Midbrain (tissue), 1 donor: ENCODE results near the gene NAGLU.
"Not testable (repeated sequence)": the region's sequence is repeated elsewhere in the genome, so short reads cannot be mapped to it uniquely, and the experiment has no call there.

Experiments
- DNase-seq: peaks from one replicate; lab custom pipeline; 2025; lab: John Stamatoyannopoulos, UW

Gene NAGLU

GRCh38 chr17:42545755-42546505, 9.9 kb downstream of the NAGLU start:
- not testable (repeated sequence) for DNase-seq

DNA sequence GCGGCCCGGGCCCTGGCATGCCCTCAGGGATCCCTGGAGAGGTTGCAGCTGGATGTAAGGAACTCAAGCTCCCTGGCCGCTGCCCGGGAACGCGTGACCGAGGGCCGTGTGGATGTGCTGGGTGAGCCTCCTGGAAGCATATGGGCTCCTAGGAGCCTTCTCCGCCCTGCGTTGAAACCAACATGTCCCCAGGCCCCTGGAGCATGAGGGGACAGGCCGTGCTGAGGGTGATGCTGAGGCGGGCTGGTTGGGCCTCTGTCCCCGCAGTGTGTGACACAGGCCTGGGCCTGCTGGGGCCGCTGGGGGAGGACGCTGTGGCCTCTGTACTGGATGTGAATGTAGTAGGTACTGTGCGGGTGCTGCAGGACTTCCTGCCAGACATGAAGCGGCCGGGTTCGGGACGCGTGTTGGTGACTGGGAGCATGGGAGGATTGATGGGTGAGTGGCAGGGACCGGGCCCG, 11.0 kb downstream of the NAGLU start:
- DNase-seq = no peak

DNA sequence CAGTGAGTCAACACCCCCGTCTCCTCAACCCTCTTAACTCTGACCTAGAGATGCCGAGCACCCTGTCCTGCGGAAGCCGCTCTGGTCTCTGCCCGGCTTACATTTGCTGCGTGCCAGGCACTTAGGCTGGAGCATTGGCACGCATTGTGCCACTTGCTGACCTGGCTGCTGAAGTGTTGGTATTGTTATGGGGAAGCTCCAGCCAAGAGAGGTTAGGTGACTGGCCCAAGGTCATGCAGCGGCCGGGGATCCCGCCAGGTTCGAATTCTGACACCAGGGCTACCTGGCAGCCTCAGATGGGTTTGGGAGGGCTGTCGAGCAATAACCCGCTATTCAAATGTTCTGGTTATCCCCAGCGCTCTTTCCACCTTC, 11.6 kb downstream of the NAGLU start:
- DNase-seq = no peak

DNA sequence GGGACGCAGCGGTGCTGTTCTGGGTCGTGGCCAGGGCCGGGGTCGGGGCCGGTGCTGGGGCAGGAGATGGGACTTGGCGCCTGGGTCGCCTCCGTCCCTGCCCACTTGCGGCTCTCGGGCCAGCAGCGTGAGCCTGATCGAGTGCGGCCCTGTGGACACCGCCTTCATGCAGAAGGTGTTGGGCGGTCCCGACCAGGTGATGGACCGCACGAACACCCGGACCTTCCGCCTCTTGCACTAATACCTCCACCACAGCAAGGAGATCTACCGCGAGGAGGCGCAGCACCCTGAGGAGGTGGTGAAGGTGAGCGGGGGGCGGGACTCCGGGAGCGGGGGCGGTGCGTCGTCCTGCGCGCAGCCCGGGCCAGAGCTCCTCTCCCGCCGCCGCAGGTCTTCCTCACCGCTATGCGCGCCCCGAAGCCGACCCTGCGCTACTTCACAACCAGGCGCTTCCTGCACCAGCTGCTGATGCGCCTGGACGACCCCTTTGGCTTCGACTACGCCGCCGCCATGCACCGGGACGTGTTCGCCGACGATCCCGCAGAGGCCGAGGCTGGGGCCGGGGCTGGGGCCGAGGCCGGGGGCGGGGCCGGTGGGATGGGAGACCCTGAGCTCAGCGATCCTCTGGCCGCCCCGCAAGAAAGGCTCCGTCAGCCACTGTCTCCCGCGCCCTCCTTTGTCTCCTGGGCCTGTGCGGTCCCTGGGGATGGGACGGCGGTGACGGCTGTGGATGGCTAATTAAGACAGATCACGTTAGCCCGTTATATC, 12.2 kb downstream of the NAGLU start:
- DNase-seq = no peak

DNA sequence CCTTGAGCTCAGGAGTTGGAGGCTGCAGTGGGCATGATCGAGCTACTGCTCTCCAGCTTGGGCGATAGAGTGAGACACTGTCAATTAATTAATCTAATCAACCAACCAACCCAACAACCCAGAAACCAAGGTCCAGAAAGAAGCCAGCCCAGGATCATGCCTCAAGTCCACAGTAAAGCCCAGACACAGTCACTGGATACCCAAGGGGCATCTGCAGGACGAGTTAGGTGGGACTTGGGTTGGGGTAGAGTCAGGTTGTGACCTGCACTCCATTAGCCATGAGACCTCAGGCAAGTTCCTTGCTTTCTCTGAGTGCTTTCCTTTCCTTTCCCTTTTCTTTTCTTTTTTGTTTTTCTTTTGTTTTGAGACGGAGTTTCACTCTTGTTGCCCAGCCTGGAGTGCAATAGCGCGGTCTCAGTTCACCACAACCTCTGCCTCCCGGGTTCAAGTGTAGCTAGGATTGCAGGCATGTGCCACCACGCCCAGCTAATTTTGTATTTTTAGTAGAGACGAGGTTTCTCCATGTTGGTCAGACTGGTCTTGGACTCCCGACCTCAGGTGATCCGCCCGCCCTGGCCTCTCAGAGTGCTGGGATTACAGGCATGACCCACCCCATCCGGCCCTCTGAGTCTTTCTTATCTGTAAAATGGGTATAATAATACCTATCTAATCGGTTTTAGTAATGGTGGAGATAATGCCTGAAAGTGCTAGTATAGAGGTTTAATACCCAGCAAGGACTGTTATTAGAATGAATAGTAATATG, 13.1 kb downstream of the NAGLU start:
- no peak for DNase-seq

GRCh38 chr17:42552736-42553135, 16.7 kb downstream of the NAGLU start, which contains the start of gene HSD17B1:
HSD17B1 (plus strand) TSS chr17:42552923; CDS start chr17:42552934, 11 bp downstream.
- DNase-seq = not testable (repeated sequence)

- DNase-seq = no peak
These were observed 17.2 kb downstream of the NAGLU start for GRCh38 chr17:42553161-42553818.

- no peak for DNase-seq
These were observed 17.8 kb downstream of the NAGLU start for GRCh38 chr17:42553866-42554249.

DNA sequence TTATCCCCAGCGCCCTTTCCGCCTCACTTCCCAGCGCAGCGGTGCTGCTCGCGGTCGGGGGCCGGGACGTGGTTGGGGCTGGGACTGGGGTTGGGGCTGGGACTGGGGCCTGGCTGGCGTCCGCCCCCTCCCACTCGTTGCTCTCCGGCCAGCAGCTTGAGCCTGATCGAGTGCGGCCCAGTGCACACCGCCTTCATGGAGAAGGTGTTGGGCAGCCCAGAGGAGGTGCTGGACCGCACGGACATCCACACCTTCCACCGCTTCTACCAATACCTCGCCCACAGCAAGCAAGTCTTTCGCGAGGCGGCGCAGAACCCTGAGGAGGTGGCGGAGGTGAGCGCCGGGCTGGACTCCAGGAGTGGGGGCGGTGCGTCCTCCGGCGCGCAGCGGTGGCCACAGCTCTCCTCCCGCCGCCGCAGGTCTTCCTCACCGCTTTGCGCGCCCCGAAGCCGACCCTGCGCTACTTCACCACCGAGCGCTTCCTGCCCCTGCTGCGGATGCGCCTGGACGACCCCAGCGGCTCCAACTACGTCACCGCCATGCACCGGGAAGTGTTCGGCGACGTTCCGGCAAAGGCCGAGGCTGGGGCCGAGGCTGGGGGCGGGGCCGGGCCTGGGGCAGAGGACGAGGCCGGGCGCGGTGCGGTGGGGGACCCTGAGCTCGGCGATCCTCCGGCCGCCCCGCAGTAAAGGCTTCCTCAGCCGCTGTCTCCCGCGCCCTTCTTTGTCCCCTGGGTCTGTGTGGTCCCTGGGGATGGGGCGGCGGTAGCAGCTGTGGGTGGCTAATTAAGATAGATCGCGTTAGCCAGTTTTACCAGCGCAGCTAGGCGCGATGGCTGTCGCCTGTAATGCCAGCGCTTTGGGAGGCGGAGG, 18.4 kb downstream of the NAGLU start:
- DNase-seq = peak; percentile 86

- DNase-seq = no peak
These were observed 19.1 kb downstream of the NAGLU start for GRCh38 chr17:42555122-42555622.

DNA sequence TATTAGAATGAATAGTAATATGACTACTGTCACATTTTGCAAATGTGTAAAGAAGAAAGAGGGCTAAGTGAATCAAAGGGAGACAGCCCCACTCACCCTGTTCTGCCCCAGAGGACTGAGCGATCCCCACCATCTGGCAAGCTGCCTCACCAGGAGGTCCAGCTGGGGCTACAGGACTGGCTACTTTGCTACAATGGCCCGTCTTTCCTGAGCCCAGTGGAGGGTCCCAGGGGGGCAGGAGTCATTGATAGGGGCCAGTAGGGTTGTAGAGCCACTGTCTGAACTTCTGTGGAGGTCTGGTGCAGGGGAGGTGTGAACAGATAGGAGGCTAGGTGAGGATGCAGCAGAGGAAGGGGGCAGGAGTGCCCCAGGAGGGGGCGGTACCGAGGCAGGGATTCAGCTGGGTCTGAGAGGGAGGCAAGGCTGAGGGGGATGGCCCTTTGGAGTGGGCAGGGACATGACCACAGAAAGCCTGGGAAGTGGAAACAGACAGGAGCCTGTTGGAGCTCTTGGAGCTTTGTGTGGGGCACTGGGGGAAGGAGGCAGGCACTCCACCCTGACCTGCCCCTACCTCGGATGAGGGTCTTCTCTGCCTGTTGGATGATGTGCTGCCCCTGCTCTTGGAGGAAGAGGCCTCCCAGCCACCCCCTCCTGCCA, 20.0 kb downstream of the NAGLU start:
- DNase-seq = not testable (repeated sequence)

GRCh38 chr17:42559075-42559474, 23.0 kb downstream of the NAGLU start:
- DNase-seq = no peak

- DNase-seq = no peak
These were observed 24.2 kb downstream of the NAGLU start for GRCh38 chr17:42560246-42560645.

DNA sequence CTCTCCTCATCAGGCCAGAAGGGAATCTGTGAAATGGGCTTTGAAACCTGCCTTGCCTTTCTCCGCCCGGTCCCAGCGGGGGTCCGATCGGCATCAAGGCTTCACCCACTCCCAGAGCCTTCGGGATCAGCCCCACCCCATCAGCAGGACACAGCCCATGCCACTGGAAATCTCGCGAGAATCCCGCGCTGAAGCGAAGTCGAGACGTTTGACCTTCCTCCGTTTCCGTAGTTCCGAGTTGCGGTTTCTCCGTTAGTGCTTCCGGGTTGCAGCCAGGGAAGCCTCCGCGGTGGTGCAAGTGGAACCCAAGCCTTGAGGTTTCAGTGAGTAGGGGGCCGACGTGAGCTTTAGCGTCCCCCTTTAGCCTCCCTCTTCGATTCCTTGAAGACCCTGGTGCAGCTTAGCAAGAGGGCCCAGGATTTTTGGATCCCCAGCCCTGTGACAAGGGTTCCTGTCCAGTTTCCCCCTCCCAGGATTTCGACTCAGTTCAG, 25.9 kb downstream of the NAGLU start, which contains the start of gene COASY:
TSS of gene COASY (plus strand) at position 252 of the 491 bp plus-strand sequence. CDS start 475 bp downstream, outside the sequence.
- DNase-seq = peak; percentile 96

GRCh38 chr17:42562388-42563142, 26.5 kb downstream of the NAGLU start:
- no peak for DNase-seq

DNA sequence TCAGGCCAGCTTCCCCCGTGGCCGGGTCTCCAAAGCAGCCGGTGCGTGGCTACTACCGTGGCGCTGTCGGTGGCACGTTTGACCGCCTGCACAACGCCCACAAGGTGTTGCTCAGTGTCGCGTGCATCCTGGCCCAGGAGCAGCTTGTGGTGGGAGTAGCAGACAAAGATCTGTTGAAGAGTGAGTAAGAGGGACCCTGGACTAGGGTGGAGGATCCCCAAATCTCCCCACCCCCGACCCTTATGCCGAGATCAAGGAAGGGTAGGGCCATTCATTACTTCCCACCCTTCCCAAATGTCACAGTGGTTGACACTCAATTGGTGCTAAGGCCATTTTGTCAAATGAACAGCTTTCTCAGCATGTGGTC, 27.1 kb downstream of the NAGLU start:
- DNase-seq = no peak

GRCh38 chr17:42563543-42563942, 27.5 kb downstream of the NAGLU start:
- DNase-seq = no peak

DNA sequence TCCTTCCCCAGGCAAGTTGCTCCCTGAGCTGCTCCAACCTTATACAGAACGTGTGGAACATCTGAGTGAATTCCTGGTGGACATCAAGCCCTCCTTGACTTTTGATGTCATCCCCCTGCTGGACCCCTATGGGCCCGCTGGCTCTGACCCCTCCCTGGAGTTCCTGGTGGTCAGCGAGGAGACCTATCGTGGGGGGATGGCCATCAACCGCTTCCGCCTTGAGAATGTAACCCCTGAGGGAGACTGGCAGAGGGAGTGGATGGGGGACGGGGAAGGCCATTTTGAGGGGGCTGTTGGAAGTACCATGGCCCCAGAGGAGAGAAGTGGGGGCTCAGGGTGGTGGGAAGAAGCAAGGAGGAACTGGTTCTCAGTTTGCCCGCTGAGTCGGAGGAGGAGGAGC, 27.9 kb downstream of the NAGLU start:
- no peak for DNase-seq
